Large intestine (tissue), 3 donors: ENCODE data around the gene TNRC18. TPM values are rescaled to one million over a fixed set of nuclear protein-coding genes. Genes with fewer than 3 reads are reported as not detected.

Experiments
- DNase-seq, 2 donors: peaks; one replicate each; pipeline versions ENCODE4 v3.0.0 to v3.0.0-alpha.2; 2013
- H3K27ac ChIP-seq: one replicate; pipeline ENCODE4 v1.5.1; 2013; ENCODE audit warnings: low read length
- H3K27me3 ChIP-seq: 2 replicates; pipeline ENCODE4 v1.6.1; 2013; ENCODE audit warnings: low read length; ENCODE audit not compliant: control insufficient read depth, insufficient read depth
- H3K36me3 ChIP-seq: 2 replicates; pipeline ENCODE4 v1.6.1; 2013; ENCODE audit warnings: low read length; ENCODE audit not compliant: control insufficient read depth, insufficient read depth
- H3K4me1 ChIP-seq: one replicate; pipeline ENCODE4 v1.6.1; 2013; ENCODE audit warnings: low read length; ENCODE audit not compliant: control insufficient read depth, insufficient read depth
- H3K4me3 ChIP-seq: one replicate; pipeline ENCODE4 v1.5.1; 2013; ENCODE audit warnings: low read length
- H3K9me3 ChIP-seq: one replicate; pipeline ENCODE4 v1.6.1; 2013; ENCODE audit warnings: mild to moderate bottlenecking, low read depth, low read length, moderate library complexity; ENCODE audit not compliant: control insufficient read depth
- WGBS: methylation state at CpG from one replicate; pipeline ENCODE4 v1.1.5; 2013; ENCODE audit warnings: low lambda C conversion rate; ENCODE audit not compliant: insufficient coverage; 5-methylcytosine and 5-hydroxymethylcytosine counted together
- polyA plus RNA-seq: library from polyadenylated mRNA; unstranded; fragments of 120-200 nt; gene quantifications from one replicate; pipeline ENCODE4 v1.2.1, GENCODE V29; 2013

Gene TNRC18
- polyA plus RNA-seq, 1 donor, result 78.4 TPM

DNA sequence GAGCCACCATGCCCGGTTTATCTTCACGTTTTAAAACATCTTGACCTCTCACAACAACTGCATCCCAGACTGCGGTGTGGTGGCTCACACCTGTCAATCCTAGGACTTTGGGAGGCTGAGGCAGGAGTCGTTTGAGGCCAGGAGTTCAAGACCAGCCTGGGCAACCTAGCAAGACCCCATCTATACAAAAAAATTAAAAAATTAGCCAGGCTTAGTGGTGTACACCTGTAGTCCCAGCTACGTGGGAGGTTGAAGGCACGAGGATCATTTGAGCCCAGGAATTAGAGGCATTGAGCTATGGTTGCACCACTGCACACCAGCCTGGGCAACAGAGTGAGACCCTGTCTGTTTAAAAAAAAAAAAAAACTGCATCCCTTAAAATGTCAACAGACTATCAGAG is 20.2 kb downstream of the TNRC18 start:
- Histone ChIP-seq H3K4me3 (no peak overlapping the region), H3K9me3 (peaks cover 4% of the 10 kb centered on the region), H3K27me3 (no peaks in the 10 kb centered on the region), H3K27ac (no peak overlapping the region), H3K36me3 (peaks cover 36% of the 10 kb centered on the region), H3K4me1 (peaks cover 8% of the 10 kb centered on the region)
- DNase-seq, result no peak
- WGBS, result no CpG with 5 or more reads among the region's 6 CpGs

DNA sequence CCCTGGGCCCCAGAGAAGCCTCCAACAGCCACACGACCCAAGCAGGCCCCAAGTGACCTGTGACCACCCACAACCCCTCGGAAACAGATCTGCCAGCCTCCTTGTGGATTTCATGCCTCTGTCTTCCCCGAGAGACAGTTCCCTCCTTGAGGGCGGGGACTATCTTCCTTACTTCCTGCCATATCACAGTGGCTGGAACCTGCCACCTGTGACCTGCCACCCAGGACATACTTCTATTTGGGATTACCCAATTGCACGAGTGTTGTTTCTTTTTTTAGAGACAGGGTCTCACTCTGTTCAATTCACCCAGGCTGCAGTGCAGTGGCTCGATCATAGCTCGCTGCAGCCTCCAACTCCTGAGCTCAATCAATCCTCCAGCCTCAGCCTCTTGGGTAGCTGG is 25.9 kb downstream of the TNRC18 start:
- peaks cover 5% of the 10 kb centered on the region for H3K4me1 ChIP-seq
- H3K9me3 ChIP-seq, result peaks cover 4% of the 10 kb centered on the region
- peaks cover 40% of the 10 kb centered on the region for H3K36me3 ChIP-seq
- WGBS, result no CpG with 5 or more reads among the region's 7 CpGs
- no peak for DNase-seq
- H3K27me3 ChIP-seq, result no peaks in the 10 kb centered on the region
- H3K27ac ChIP-seq, result no peak overlapping the region
- H3K4me3 ChIP-seq, result no peak overlapping the region

DNA sequence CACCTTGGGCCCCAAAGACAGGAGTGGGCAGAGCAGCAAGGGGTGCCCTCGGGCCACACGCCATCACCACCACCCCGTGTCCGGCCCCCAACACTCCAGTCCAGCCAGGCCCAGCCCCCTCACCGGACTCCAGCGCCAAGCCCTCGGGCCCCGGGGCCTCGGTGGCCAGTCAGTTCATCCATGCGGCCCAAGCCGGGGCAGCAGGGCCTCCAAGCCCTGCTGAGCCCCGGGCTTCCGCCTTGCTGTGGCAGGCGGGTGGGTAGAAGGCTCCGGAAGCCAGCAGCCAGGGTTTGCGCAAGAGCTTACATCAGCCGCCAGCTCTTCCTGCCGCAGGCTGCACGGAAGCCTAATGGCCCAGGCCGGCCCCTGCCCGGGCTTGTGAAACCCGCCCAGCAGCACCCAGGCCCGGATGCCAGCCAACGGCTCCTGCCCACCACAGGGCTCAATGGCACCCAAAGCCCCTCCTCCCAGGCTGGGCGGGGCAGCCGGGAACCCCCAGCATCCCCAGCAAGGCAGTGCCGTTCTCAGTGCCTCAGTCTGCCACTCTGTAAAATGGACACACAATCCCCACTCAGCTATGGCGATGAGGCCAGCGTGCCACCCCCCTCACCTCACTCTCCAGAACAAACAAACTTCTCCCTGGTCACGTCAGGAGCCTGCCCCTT is 26.5 kb downstream of the TNRC18 start:
- Histone ChIP-seq H3K4me3 (peak overlapping the region; percentile 10), H3K4me1 (peaks cover 5% of the 10 kb centered on the region), H3K36me3 (peaks cover 43% of the 10 kb centered on the region), H3K27me3 (no peaks in the 10 kb centered on the region), H3K9me3 (peaks cover 4% of the 10 kb centered on the region), H3K27ac (no peak overlapping the region)
- peak in 1 of 2 donors; percentile 40 for DNase-seq
- WGBS, result no CpG with 5 or more reads among the region's 30 CpGs

DNA sequence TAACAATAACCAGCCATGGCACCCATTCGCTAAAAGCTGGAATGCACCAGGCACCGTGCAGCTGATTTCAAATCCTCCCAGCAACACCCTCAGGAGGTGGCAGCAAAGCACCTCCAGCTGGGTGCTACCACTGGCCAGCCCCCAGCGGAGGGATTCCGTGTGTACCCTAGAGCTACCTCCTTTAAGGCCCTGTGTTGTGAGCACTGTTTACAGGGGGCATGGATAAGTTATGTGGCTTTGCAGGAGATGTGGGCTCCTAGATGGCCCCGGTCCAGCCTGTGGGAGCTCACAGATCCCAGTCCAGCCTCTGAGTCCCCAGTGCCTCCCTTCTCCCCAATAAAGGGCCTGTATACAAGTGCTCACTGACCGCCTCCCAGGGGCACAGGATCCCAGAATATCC is 27.1 kb downstream of the TNRC18 start:
- Histone ChIP-seq H3K9me3 (no peaks in the 10 kb centered on the region), H3K27ac (no peak overlapping the region), H3K4me1 (peaks cover 5% of the 10 kb centered on the region), H3K4me3 (peak overlapping the region; percentile 10), H3K27me3 (no peaks in the 10 kb centered on the region), H3K36me3 (peaks cover 47% of the 10 kb centered on the region)
- WGBS, result no CpG with 5 or more reads among the region's 6 CpGs
- no peak for DNase-seq

DNA sequence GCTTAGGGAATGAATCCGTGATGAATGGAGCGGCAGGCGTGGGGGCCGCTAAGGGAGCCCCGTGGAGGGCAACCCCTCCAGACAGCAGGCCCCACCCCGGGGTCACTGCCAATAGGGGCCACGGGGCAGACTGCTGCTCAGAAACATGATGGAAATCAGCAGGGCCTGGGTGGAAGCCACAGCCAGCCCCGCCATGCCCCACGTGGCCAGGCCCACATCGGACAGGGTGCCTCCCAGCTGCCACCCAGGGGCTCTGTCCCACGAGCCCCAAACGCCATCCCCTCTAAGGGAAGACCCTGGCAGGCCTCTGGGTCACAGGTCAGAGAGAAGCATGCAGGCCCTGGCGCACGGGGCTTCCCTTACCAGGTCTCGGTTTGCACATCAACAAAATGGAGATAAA is 28.4 kb downstream of the TNRC18 start:
- H3K36me3 ChIP-seq, result peaks cover 56% of the 10 kb centered on the region
- H3K9me3 ChIP-seq, result no peaks in the 10 kb centered on the region
- DNase-seq, result no peak
- H3K4me1 ChIP-seq, result no peaks in the 10 kb centered on the region
- no CpG with 5 or more reads among the region's 15 CpGs for WGBS
- no peak overlapping the region for H3K4me3 ChIP-seq
- no peak overlapping the region for H3K27ac ChIP-seq
- no peaks in the 10 kb centered on the region for H3K27me3 ChIP-seq

DNA sequence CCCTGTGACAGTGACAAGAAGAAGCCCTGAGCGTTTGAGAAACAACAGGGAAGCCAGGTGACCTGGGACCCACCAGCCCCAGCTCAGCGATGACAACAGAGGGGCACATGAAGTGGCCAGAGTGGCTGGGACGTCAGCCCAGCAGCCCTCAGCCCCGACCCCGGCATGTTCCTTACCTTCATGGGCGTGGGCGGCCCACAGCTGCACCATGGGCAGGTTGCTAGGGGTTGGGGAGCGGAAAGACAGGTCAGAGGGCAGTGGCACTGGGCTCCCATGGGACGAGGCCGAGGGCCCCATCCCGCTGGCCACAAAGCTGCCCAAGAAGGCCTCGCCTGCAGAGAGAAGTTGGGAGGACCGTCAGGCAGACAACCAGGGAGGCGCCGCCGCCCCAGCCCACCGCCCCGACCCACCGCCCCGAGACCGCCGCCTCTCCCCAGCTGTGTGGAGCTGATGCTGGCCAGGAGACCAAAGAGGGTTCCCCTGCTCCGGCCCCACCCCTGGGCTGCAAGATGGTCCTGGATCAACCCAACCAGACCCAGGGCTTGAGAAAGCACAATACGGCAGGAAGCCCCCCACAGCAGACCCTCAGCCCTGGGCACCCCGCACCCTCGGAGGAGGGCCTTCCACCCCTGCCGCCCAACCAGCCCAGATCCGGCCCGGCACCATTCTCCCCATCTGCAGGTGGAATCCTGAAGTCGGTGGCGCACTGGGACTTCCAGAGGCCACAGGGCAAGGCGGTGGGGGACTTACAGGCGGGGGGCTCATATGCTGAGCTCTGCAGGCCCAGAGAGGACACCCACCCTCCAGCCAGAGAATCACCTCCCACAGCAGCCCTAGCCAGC is 29.1 kb downstream of the TNRC18 start:
- no peaks in the 10 kb centered on the region for H3K4me1 ChIP-seq
- no peak for DNase-seq
- no peaks in the 10 kb centered on the region for H3K27me3 ChIP-seq
- H3K9me3 ChIP-seq, result no peaks in the 10 kb centered on the region
- H3K27ac ChIP-seq, result no peak overlapping the region
- H3K4me3 ChIP-seq, result no peak overlapping the region
- H3K36me3 ChIP-seq, result peaks cover 59% of the 10 kb centered on the region
- no CpG with 5 or more reads among the region's 33 CpGs for WGBS

DNA sequence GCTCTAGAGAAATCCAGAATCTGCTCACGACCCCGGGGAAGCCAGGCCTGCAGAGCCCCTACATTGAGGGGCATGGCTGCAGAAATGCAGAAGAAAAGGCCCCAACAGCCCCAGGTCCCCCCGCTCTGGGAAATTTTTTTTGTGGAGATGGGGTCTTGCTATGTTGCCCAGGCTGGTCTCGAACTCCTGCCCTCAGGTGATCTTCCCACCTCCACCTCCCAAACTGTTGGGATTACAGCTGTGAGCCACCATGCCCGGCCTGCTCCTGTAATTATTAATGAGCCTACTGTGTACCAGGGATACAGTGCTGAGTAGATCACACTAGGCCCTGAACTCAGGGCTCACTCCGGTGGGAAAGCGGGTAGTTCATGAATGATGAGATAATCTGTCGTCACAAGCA is 29.9 kb downstream of the TNRC18 start:
- H3K4me3 ChIP-seq, result no peak overlapping the region
- H3K9me3 ChIP-seq, result no peaks in the 10 kb centered on the region
- DNase-seq, result no peak
- no CpG with 5 or more reads among the region's 8 CpGs for WGBS
- no peaks in the 10 kb centered on the region for H3K27me3 ChIP-seq
- H3K27ac ChIP-seq, result no peak overlapping the region
- no peaks in the 10 kb centered on the region for H3K4me1 ChIP-seq
- peaks cover 63% of the 10 kb centered on the region for H3K36me3 ChIP-seq

DNA sequence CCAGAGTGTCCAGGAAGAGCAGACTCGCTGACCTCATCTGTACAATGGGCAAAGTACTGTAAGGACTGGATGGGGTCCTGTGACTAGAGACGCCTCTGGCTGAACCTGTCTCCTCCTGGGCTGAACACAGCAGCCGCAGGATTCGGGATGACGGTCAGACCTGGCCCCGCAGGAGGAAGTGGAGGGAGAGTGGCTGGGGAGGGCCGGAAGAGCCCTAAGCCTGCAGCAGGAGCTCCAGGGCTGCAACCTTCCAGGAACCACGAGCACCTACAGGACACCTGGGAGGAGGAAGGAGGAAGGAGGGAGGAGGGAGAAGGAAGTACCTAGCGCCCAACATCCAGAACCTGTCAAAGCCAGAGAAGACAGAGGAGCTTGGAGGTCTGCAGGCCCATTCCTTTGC is 30.3 kb downstream of the TNRC18 start:
- Histone ChIP-seq H3K27ac (no peak overlapping the region), H3K9me3 (no peaks in the 10 kb centered on the region), H3K36me3 (peaks cover 61% of the 10 kb centered on the region), H3K4me1 (no peaks in the 10 kb centered on the region), H3K4me3 (no peak overlapping the region), H3K27me3 (no peaks in the 10 kb centered on the region)
- DNase-seq, result no peak
- WGBS, result no CpG with 5 or more reads among the region's 9 CpGs

DNA sequence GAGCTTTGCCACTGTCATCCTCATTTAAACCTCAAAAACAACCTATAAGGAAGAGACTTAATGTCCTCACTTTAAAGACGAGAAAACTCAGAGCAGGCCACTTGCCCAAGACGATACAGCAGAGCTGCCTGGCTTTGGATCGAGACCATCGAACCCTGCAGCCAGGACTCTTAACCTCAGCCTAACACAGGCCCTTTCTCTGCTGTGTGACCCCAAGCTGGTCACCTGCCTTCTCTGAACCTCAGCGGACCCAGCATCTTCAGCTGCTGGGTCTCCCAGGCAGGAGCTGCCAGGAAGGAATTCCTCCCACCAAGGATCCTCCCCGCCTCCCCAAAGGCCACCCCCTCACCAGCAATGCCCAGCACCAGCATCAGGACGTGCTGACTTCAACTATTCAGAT is 32.7 kb downstream of the TNRC18 start:
- Histone ChIP-seq H3K36me3 (peaks cover 72% of the 10 kb centered on the region), H3K4me1 (no peaks in the 10 kb centered on the region), H3K9me3 (peaks cover 2% of the 10 kb centered on the region), H3K27me3 (no peaks in the 10 kb centered on the region), H3K27ac (no peak overlapping the region), H3K4me3 (no peak overlapping the region)
- no peak for DNase-seq
- no CpG with 5 or more reads among the region's 7 CpGs for WGBS

DNA sequence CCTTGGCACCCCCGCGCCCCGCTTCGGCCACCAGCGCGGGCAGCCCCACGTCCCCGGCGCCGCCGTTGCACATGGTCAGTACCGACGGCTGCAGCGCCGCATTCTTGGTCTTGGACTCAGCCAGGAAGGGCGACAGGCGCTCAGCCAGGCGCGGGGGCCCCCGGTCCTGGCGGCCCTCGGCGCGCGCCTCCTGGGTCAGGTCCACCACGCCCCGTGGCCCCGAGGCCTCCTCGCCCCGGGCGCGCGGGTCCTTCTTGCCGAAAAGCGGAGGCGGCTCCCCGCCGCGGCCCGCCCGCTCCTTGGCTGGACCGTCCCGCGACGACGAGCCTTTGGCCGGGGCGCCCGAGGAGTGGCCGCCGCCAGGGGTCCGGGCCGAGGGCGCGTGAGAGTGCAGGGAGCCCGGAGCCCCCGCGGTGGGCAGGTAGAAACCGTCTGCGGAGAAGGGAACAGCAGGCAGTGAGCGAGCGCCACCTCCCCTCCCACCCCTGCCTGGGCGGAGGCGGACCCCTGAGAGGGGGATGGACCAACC is 34.7 kb downstream of the TNRC18 start:
- WGBS, result no CpG with 5 or more reads among the region's 64 CpGs
- no peaks in the 10 kb centered on the region for H3K27me3 ChIP-seq
- no peak overlapping the region for H3K4me3 ChIP-seq
- peaks cover 2% of the 10 kb centered on the region for H3K9me3 ChIP-seq
- H3K27ac ChIP-seq, result no peak overlapping the region
- H3K4me1 ChIP-seq, result no peaks in the 10 kb centered on the region
- H3K36me3 ChIP-seq, result peaks cover 68% of the 10 kb centered on the region
- DNase-seq, result no peak
